Uterus (tissue), 2 donors: Measurements from ENCODE around the gene THRB.

Source experiments
- CTCF ChIP-seq, 4 experiments: fragments of 200-600 bp in 2 of 4; fragments of 450-650 bp in 2 of 4; sonication (generic) in 2 of 4; IDR thresholded peaks; one replicate each; pipeline ENCODE4 v1.5.1; 2016 to 2019; ENCODE audit warnings: antibody characterized with exemption in 4 of 4, mild to moderate bottlenecking in 2 of 4, moderate library complexity in 1 of 4
- POLR2A ChIP-seq, 2 donors: fragments of 450-650 bp; IDR thresholded peaks; one replicate each; pipeline ENCODE4 v1.6.1; 2016; ENCODE audit warnings: antibody characterized with exemption in 2 of 2, mild to moderate bottlenecking in 1 of 2, moderate library complexity in 1 of 2

GRCh38 chr3:24215502-24215901 is 279.1 kb downstream of the THRB start:
- TF ChIP-seq CTCF (IDR thresholded peaks at IDR 0.05) (no peak), POLR2A (IDR thresholded peaks at IDR 0.05) (no peak)
